WI38 (cell line): ENCODE measurements around the gene FOXK1.

Source experiments
- H3K4me3 ChIP-seq: 2 replicates; pipeline ENCODE4 v1.5.1; 2011; ENCODE audit warnings: low read depth, mild to moderate bottlenecking, control low read depth, low read length
- TF ChIP-seq, protein P1 (sequence below): IDR thresholded peaks from 2 replicates; pipeline ENCODE4 v1.5.1; 2012; ENCODE audit warnings: low read depth, mild to moderate bottlenecking, control low read depth, low read length

FOXK1 gene

DNA sequence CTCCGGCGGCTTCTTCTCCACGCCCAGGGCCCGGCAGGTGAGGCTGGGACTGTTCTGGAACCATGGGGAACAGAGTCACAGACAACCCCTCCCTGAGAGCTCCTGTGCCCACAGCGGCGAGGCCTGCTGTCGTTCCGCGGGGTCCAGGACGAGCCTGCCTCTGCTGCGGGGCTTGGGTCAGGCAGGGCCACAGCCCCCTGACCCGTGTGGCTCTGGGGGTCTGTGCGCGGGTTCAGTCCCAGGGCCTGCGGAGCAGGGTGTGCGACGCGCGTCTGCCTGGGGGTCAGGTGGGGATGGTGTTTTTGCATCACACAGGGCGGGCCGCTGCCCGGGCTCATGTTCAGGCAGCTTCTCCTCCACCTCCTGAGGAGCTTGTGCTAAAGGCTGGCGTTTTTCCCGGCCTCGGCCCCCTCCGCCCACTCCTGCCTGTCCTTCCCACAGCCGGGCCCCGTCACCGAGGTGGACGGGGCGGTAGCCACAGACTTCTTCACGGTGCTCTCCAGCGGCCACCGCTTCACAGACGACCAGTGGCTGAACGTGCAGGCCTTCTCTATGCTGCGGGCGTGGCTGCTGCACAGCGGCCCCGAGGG, 101.8 kb downstream of the FOXK1 start:
- TF ChIP-seq, protein P1, sequence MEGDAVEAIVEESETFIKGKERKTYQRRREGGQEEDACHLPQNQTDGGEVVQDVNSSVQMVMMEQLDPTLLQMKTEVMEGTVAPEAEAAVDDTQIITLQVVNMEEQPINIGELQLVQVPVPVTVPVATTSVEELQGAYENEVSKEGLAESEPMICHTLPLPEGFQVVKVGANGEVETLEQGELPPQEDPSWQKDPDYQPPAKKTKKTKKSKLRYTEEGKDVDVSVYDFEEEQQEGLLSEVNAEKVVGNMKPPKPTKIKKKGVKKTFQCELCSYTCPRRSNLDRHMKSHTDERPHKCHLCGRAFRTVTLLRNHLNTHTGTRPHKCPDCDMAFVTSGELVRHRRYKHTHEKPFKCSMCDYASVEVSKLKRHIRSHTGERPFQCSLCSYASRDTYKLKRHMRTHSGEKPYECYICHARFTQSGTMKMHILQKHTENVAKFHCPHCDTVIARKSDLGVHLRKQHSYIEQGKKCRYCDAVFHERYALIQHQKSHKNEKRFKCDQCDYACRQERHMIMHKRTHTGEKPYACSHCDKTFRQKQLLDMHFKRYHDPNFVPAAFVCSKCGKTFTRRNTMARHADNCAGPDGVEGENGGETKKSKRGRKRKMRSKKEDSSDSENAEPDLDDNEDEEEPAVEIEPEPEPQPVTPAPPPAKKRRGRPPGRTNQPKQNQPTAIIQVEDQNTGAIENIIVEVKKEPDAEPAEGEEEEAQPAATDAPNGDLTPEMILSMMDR: no peak
- H3K4me3 ChIP-seq: no peak overlapping the region

DNA sequence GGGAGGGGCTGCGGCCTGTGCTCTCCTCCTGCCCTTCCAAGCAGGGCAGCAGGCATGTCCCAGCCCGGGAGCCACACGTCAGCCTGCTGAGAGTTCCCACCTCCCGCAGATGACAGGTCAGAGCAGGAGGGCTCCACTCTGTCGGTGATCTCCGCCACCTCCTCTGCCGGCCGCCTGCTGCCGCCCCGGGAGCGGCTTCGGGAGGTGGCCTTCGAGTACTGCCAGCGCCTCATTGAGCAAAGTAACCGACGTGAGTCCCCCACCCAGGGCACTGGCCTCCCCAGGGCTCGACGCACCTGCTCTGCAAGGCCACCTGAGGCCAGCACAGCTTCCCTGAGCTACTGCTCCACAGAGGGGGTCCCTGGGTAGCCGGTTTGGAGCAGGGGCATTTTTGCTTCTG, 102.7 kb downstream of the FOXK1 start:
- TF ChIP-seq, protein P1: no peak
- H3K4me3 ChIP-seq: no peak overlapping the region

DNA sequence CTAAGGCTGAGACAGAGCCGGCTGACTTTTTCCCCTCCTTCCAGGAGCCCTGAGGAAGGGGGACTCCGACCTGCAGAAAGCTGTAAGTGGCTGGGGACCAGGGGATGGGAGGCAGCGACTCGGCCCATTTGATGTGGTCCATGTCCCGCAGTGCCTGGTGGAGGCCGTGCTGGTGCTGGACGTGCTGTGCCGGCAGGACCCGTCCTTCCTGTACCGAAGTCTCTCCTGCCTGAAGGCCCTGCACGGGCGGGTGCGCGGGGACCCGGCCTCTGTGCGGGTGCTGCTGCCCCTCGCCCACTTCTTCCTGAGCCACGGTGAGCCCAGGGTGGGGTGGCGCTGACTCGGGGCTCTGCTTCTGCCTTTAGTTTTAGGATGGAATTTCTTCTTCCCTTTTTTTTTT, 103.3 kb downstream of the FOXK1 start:
- TF ChIP-seq, protein P1: no peak
- H3K4me3 ChIP-seq: no peak overlapping the region

DNA sequence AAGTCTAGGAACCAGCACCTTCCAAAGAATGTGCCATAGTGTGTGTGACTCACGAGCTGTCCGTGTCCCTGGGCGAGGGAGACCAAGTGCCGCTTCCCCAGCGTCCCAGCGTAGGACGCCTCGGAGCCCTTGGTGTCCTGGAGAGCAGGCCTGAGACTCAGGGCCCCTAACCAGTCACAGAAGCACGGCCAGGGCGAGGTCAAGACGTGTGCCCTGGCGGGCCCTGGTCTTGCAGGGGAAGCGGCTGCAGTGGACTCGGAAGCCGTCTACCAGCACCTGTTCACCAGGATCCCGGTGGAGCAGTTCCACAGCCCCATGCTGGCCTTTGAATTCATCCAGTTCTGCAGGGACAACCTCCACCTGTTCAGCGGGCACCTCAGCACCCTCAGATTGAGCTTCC, 103.9 kb downstream of the FOXK1 start:
- TF ChIP-seq, protein P1: no peak

DNA sequence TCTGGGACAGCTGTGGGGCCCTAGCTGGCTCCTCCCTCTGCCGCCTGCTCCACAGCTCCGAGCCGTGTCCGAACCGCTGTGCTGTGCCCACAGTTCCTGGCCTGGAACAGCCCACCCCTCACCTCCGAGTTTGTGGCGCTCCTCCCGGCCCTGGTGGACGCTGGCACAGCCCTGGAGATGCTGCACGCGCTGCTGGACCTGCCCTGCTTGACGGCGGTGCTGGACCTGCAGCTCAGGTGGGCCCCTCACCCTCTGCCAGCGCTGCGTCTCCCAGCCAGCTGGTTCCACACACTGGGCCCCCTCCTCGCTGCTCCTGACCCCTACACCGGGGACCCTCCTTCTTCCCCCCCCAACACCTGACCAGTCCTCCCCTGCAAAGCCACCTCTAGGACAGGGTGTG, 105.4 kb downstream of the FOXK1 start:
- H3K4me3 ChIP-seq: no peak overlapping the region
- TF ChIP-seq, protein P1: no peak

More for the DNA sequence above, 103.9 kb downstream of the FOXK1 start:
- no peak overlapping the region for H3K4me3 ChIP-seq

DNA sequence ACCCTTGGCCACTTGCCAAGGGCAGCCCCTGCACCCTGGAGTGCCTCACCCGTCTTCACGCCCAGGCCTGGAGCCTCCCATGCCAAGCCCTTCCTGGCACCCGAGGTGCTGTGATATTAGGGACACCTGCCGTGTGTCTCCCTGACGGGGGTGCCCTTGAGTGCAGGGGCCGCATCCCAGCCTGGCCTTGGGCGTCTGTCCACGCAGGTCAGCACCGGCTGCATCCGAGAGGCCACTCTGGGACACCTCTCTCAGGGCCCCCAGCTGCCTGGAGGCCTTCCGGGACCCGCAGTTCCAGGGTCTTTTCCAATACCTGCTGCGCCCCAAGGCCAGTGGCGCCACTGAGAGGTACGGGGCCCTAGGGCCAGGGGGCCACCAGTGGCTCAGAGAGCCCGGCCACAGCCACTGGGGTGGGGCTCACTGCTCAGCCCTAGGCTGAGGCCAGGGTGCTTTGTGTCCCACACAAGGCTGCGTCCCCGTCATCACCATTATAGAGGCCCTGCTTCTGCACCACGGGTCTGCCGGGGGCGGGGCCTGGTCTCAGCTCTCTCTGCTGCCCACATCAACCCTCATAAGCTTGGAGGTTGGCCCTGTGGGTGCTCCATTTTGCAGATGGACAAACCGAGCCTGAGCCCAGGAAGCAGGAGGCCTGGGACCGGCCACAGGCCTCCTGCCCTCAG, 106.0 kb downstream of the FOXK1 start:
- H3K4me3 ChIP-seq: no peak overlapping the region
- TF ChIP-seq, protein P1: no peak

DNA sequence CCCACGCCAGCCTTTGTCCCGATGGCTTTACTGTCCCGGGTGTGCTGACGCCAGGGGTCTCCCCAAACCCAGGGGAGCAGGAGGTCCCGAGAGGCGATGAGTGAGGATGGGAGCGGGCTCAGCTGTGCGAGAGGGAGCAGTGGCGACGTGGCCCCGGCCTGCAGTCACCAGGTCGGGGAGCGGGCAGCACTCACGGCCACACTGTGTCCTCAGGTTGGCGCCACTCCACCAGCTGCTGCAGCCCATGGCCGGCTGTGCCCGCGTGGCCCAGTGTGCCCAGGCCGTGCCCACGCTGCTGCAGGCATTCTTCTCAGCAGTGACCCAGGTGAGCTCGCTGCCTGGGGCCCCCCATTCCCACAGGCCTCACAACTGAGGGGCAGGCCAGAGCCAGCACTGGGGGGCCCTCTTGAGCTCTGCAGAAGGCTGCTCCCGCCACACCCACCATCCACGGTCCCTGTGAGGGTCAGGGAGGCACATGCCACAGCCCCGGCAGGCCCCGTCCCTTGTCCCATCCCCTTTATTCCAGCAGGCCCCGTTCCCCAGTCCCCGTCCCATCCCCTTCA, 106.6 kb downstream of the FOXK1 start:
- H3K4me3 ChIP-seq: no peak overlapping the region
- TF ChIP-seq, protein P1: no peak
